ENCODE measurements around the gene CLIP3.
A peak's percentile ranks its signal among the peaks of the same experiment; 100 is the strongest.

- 0 out of 3 replicates have a peak, but pooled peaks have one; percentile 8 for TF ChIP-seq CTCF (IDR thresholded peaks at IDR 0.05)
- no peak; the same call in none of the 2 replicates for TF ChIP-seq POLR2A (IDR thresholded peaks at IDR 0.05; ENCODE audit: low read length)
- TF ChIP-seq MAX (IDR thresholded peaks at IDR 0.05) = peak; percentile 94; the same call in 1 of the 2 replicates
- TF ChIP-seq CHD4 (IDR thresholded peaks at IDR 0.05; ENCODE audit: borderline replicate concordance) = no peak
- TF ChIP-seq ZC3H11A (IDR thresholded peaks at IDR 0.05) = no peak
- peak; percentile 52; the same call in 1 of the 2 replicates for TF ChIP-seq HDAC2 (IDR thresholded peaks at IDR 0.05)
- no peak for TF ChIP-seq EP300 (IDR thresholded peaks at IDR 0.05)
- TF ChIP-seq ZFP36 (IDR thresholded peaks at IDR 0.05; ENCODE audit: borderline replicate concordance, partially characterized antibody) = no peak
- peak in 1 of 2 experiments; percentile 16; a peak in 2 of 5 replicates for TF ChIP-seq RAD21 (conservative IDR thresholded peaks at IDR 0.05 in 1 of 2, IDR thresholded peaks at IDR 0.05 in 1 of 2)
- TF ChIP-seq NFE2L2 (conservative IDR thresholded peaks at IDR 0.05; ENCODE audit: low read length) = no peak
- no peak for TF ChIP-seq MAFK (IDR thresholded peaks at IDR 0.05; ENCODE audit: partially characterized antibody)
- peak; percentile 12; the same call in 1 of the 2 replicates for TF ChIP-seq MYC (IDR thresholded peaks at IDR 0.05; ENCODE audit: borderline replicate concordance, low read length)
- no peak for TF ChIP-seq FOSL2 (IDR thresholded peaks at IDR 0.05)
- no peak for TF ChIP-seq FOSL2 (CRISPR knock-in tag; IDR thresholded peaks at IDR 0.05)
These were observed 37.4 kb downstream of the CLIP3 start, which contains the start of gene SDHAF1 for GRCh38 chr19:35995048-35995993.
